SK-N-SH (cell line): ENCODE data around the gene VEGFB. TPM values are rescaled to one million over a fixed set of nuclear protein-coding genes. Genes with fewer than 3 reads are reported as not detected.

Source experiments
- CTCF ChIA-PET: fragments of 300-600, 350-600 bp; formaldehyde crosslinking; extraction: SDS; loops from one replicate; lab custom pipeline; 2021; lab: Yijun Ruan, JAX
- POLR2A ChIA-PET: fragments of 350-600 bp; sonication (Branson Sonifier 250); formaldehyde crosslinking; extraction: SDS; loops from one replicate; lab custom pipeline; 2020; ENCODE audit warnings: antibody characterized with exemption, inconsistent platforms; lab: Yijun Ruan, JAX
- DNase-seq: peaks from one replicate; pipeline ENCODE4 v3.0.0; 2012
- H2AFZ ChIP-seq: fragments of 200-600 bp; sonication (generic); 2 replicates; pipeline ENCODE4 v1.8.1; 2016; ENCODE audit warnings: antibody characterized with exemption, mild to moderate bottlenecking, low read depth
- H3F3A ChIP-seq: fragments of 200-600 bp; sonication (generic); replicated peaks from 2 replicates; pipeline ENCODE3; 2016; ENCODE audit warnings: antibody characterized with exemption, mild to moderate bottlenecking; ENCODE audit not compliant: insufficient read depth
- H3K27ac ChIP-seq, 2 experiments: fragments of 200-500 bp in 1 of 2; fragments of 200-600 bp in 1 of 2; sonication (Bioruptor generic) in 1 of 2; sonication (generic), shearing (Covaris generic) in 1 of 2; 2 replicates each; pipeline versions ENCODE4 v1.5.1 to v1.6.1; 2014 to 2016; ENCODE audit warnings: low read depth in 2 of 2, inconsistent platforms in 1 of 2, low read length in 1 of 2, mild to moderate bottlenecking in 1 of 2, mixed read lengths in 1 of 2
- H3K27me3 ChIP-seq: fragments of 200-600 bp; sonication (generic), shearing (Covaris generic); 2 replicates; pipeline ENCODE4 v1.6.1; 2016; ENCODE audit warnings: mixed run types; ENCODE audit not compliant: insufficient read depth
- H3K36me3 ChIP-seq, 2 experiments: fragments of 200-500 bp in 1 of 2; fragments of 200-600 bp in 1 of 2; sonication (Bioruptor generic) in 1 of 2; sonication (generic) in 1 of 2; replicated peaks in 1 of 2; 2 replicates each; pipeline versions ENCODE3 to v1.5.1; 2014 to 2016; ENCODE audit warnings: low read length in 1 of 2, mild to moderate bottlenecking in 1 of 2; ENCODE audit not compliant: insufficient read depth in 2 of 2, control insufficient read depth in 1 of 2
- H3K4me1 ChIP-seq, 2 experiments: fragments of 200-500 bp in 1 of 2; fragments of 200-600 bp in 1 of 2; sonication (Bioruptor generic) in 1 of 2; sonication (generic), shearing (Covaris generic) in 1 of 2; 2 replicates each; pipeline versions ENCODE4 v1.5.1 to v1.6.1; 2014 to 2016; ENCODE audit warnings: low read depth in 1 of 2, low read length in 1 of 2, mixed run types in 1 of 2; ENCODE audit not compliant: insufficient read depth in 2 of 2, control insufficient read depth in 1 of 2
- H3K4me2 ChIP-seq: fragments of 200-600 bp; sonication (generic), shearing (Covaris generic); 2 replicates; pipeline ENCODE4 v1.6.1; 2017; ENCODE audit warnings: mixed run types
- H3K4me3 ChIP-seq, 2 experiments: fragments of 200-500 bp in 1 of 2; fragments of 200-600 bp in 1 of 2; sonication (Bioruptor generic) in 1 of 2; sonication (generic), shearing (Covaris generic) in 1 of 2; 2 replicates each; pipeline versions ENCODE4 v1.5.1 to v1.8.1; 2014 to 2016; ENCODE audit warnings: low read depth in 2 of 2, inconsistent platforms in 1 of 2, low read length in 1 of 2, mild to moderate bottlenecking in 1 of 2, mixed read lengths in 1 of 2, moderate library complexity in 1 of 2
- H3K79me2 ChIP-seq: fragments of 200-600 bp; sonication (generic); 2 replicates; pipeline ENCODE4 v1.8.1; 2017; ENCODE audit warnings: mild to moderate bottlenecking; ENCODE audit not compliant: insufficient read depth
- H3K9ac ChIP-seq: fragments of 200-600 bp; sonication (generic); 2 replicates; pipeline ENCODE4 v1.6.1; 2017; ENCODE audit warnings: mixed run types
- H3K9me2 ChIP-seq: fragments of 200-600 bp; sonication (generic); 2 replicates; pipeline ENCODE4 v1.6.1; 2017; ENCODE audit warnings: mixed run types
- H3K9me3 ChIP-seq: fragments of 200-600 bp; sonication (generic); 2 replicates; pipeline ENCODE4 v1.6.1; 2017; ENCODE audit warnings: mixed run types, mild to moderate bottlenecking, moderate library complexity
- H4K20me1 ChIP-seq: fragments of 200-600 bp; sonication (generic); 2 replicates; pipeline ENCODE4 v1.6.1; 2017; ENCODE audit warnings: mild to moderate bottlenecking, mixed run types; ENCODE audit not compliant: insufficient read depth
- CHD2 ChIP-seq: fragments of 150-350 bp; IDR thresholded peaks from 2 replicates; pipeline ENCODE4 v1.6.1; 2018; ENCODE audit warnings: low read length; ENCODE audit not compliant: partially characterized antibody
- ELF1 ChIP-seq: IDR thresholded peaks from 2 replicates; pipeline ENCODE4 v1.4.0; 2012
- EZH2phosphoT487 ChIP-seq: fragments of 200-600 bp; sonication (generic); IDR thresholded peaks from 2 replicates; pipeline ENCODE4 v1.6.1; 2017; ENCODE audit warnings: low read depth, mixed run types, mild to moderate bottlenecking, antibody characterized with exemption, moderate library complexity, borderline replicate concordance
- FOSL2 ChIP-seq: IDR thresholded peaks from 2 replicates; pipeline ENCODE4 v1.4.0; 2012; ENCODE audit warnings: low read depth, mild to moderate bottlenecking, moderate library complexity, borderline replicate concordance
- FOXJ3 ChIP-seq: sonication (generic); formaldehyde crosslinking; IDR thresholded peaks from 2 replicates; pipeline ENCODE4 v1.5.1; 2020; ENCODE audit warnings: mild to moderate bottlenecking, missing genetic modification reagents
- GABPA ChIP-seq: IDR thresholded peaks from 2 replicates; pipeline ENCODE4 v1.4.0; 2012; ENCODE audit warnings: low read depth, mild to moderate bottlenecking
- GATA2 ChIP-seq: sonication (generic); formaldehyde crosslinking; IDR thresholded peaks from 2 replicates; pipeline ENCODE4 v1.5.0; 2020; ENCODE audit warnings: mild to moderate bottlenecking, missing genetic modification reagents
- JUND ChIP-seq: IDR thresholded peaks from 2 replicates; pipeline ENCODE4 v1.4.0; 2012
- MEF2A ChIP-seq: IDR thresholded peaks from 2 replicates; pipeline ENCODE4 v1.4.0; 2012; ENCODE audit warnings: low read depth, borderline replicate concordance
- NRF1 ChIP-seq: IDR thresholded peaks from 2 replicates; pipeline ENCODE4 v1.6.1; 2012; ENCODE audit warnings: low read depth, mild to moderate bottlenecking, low read length
- RAD21 ChIP-seq: IDR thresholded peaks from 2 replicates; pipeline ENCODE4 v1.6.1; 2012; ENCODE audit warnings: mild to moderate bottlenecking, low read length
- RCOR1 ChIP-seq: fragments of 150-350 bp; IDR thresholded peaks from 2 replicates; pipeline ENCODE4 v1.6.1; 2017; ENCODE audit warnings: antibody characterized with exemption, low read length
- SIN3A ChIP-seq: IDR thresholded peaks from 2 replicates; pipeline ENCODE4 v1.6.1; 2012; ENCODE audit warnings: low read depth, mild to moderate bottlenecking, low read length, moderate library complexity, borderline replicate concordance
- TAF1 ChIP-seq: IDR thresholded peaks from 2 replicates; pipeline ENCODE4 v1.6.1; 2012; ENCODE audit warnings: low read depth, mild to moderate bottlenecking, low read length, moderate library complexity, borderline replicate concordance
- TCF12 ChIP-seq: IDR thresholded peaks from 2 replicates; pipeline ENCODE4 v1.4.0; 2012
- YY1 ChIP-seq: IDR thresholded peaks from 2 replicates; pipeline ENCODE4 v1.4.0; 2012; ENCODE audit warnings: low read depth, mild to moderate bottlenecking
- WGBS: methylation state at CpG from one replicate; pipeline ENCODE4 v1.1.6; 2017; ENCODE audit warnings: low lambda C conversion rate; 5-methylcytosine and 5-hydroxymethylcytosine counted together
- polyA plus RNA-seq, 3 experiments: library from polyadenylated mRNA; depleted of rRNA; stranded (reverse); fragments of >200 nt; gene quantifications; 2 replicates each; pipeline ENCODE4 v1.2.3, GENCODE V29; 2012
- TF ChIP-seq, protein P1 (sequence below): IDR thresholded peaks from 2 replicates; pipeline ENCODE4 v1.6.1; 2012; ENCODE audit warnings: mild to moderate bottlenecking, low read depth, low read length, moderate library complexity
- TF ChIP-seq, protein P2 (sequence below): fragments of 150-350 bp; IDR thresholded peaks from 2 replicates; pipeline ENCODE4 v1.6.1; 2017; ENCODE audit warnings: antibody characterized with exemption, low read length, low read depth, borderline replicate concordance
- TF ChIP-seq, protein P3 (sequence below): IDR thresholded peaks from 2 replicates; pipeline ENCODE4; 2012
- TF ChIP-seq, protein P4 (sequence below): IDR thresholded peaks from 2 replicates; pipeline ENCODE4 v1.4.0; 2012; ENCODE audit warnings: low read depth
- TF ChIP-seq, protein P5 (sequence below): IDR thresholded peaks from 2 replicates; pipeline ENCODE4 v1.4.0; 2012; ENCODE audit warnings: low read depth, borderline replicate concordance

The VEGFB gene
- polyA plus RNA-seq, 1 of the 3 experiments (the other 2 are of a cell fraction), result 29.9 TPM

DNA sequence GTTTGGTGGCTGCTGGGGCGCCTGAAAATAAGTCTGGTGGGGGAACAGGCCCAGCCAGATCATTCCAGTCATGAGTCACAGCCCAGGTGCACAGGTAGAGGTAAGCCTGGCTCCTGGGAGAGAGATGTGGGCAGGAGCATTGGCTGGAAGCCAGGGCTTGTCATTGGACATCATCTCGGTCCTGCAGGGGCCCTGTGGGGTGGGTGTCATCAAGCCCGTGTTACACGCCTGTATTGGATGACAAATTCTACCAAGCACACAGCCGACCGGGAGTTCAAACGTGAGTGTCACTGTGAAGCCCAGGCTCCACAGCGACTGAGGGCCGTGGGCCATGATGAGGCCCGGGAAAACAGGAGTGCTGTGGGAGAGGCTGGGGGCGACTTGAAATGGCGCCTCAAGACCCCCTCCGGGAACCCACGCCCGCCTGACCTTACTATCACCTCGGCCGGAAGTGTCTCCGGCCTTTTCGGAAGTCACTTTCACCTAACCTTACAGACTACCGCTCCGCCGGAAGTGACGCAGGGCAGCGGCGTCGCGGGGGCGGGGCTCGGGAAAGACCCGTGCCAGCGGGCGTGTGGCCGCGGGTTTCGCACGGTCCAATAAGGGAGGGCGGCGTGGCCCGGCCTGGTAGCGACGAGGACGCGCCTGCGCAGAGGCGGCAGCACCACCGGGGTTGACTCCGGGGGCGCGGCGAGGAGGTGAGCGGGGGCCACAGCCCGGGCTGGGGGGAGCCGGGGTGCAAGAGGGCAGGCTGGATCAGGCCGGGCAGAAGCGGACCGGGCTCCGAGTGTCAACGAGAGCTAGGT is 6.3 kb downstream of the VEGFB start, which contains the start of gene FKBP2 (continued):
- TF ChIP-seq ELF1 (peak; percentile 74), CHD2 (peak; percentile 21), NRF1 (peak; percentile 83), EZH2phosphoT487 (no peak), FOXJ3 (no peak), SIN3A (peak; percentile 68; the same call in 1 of the 2 replicates), TAF1 (peak; percentile 91; the same call in 1 of the 2 replicates)

DNA sequence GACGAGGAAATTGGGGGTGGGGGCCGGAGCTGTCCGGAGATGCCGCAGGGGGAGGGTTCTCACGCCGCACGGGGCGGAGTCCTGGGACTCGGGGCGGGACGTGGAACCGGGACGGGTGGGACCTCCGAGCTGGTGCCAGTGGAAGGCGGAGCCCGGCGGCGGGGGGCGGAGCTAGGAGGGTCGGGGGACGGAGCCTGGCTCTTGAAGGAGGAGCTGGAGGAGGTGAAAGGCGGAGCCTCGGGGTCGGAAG is 6.8 kb downstream of the VEGFB start:
- peak overlapping the region; percentile 93 for H3K4me2 ChIP-seq
- POLR2A ChIA-PET, result interaction anchor here (0.6 to 12.4 kb wide), 11 partner anchors 8 to 152 kb away, joined by 3 to 112 read pairs (median 4); partner anchors contain the start of genes BAD, DNAJC4, ESRRA and GPR137
- no peak for DNase-seq

More for the DNA sequence above, 6.8 kb downstream of the VEGFB start:
- CTCF ChIA-PET, result interaction anchor here (0.6 to 3.3 kb wide), 2 partner anchors 10 to 89 kb away, joined by 3 to 17 read pairs; partner anchors contain the start of gene PLCB3
- H3F3A ChIP-seq, result peaks cover 28% of the 10 kb centered on the region
- no peaks in the 10 kb centered on the region for H4K20me1 ChIP-seq
- peak overlapping the region; percentile 64 to 92 for H3K4me3 ChIP-seq
- H3K79me2 ChIP-seq, result peaks cover 46% of the 10 kb centered on the region
- no peaks in the 10 kb centered on the region for H3K27me3 ChIP-seq
- H3K9me3 ChIP-seq, result no peaks in the 10 kb centered on the region
- peak overlapping the region; percentile 94 to 98 for H3K27ac ChIP-seq
- no peaks in the 10 kb centered on the region for H3K9me2 ChIP-seq
- peaks cover 10 to 32% of the 10 kb centered on the region in 2 experiments for H3K36me3 ChIP-seq
- peak overlapping the region; percentile 63; the same call in 1 of the 2 replicates for H2AFZ ChIP-seq
- H3K4me1 ChIP-seq, result peaks cover 15 to 38% of the 10 kb centered on the region in 2 experiments; a peak in 2 of 4 replicates
- H3K9ac ChIP-seq, result peak overlapping the region; percentile 83
- TF ChIP-seq, protein P1, sequence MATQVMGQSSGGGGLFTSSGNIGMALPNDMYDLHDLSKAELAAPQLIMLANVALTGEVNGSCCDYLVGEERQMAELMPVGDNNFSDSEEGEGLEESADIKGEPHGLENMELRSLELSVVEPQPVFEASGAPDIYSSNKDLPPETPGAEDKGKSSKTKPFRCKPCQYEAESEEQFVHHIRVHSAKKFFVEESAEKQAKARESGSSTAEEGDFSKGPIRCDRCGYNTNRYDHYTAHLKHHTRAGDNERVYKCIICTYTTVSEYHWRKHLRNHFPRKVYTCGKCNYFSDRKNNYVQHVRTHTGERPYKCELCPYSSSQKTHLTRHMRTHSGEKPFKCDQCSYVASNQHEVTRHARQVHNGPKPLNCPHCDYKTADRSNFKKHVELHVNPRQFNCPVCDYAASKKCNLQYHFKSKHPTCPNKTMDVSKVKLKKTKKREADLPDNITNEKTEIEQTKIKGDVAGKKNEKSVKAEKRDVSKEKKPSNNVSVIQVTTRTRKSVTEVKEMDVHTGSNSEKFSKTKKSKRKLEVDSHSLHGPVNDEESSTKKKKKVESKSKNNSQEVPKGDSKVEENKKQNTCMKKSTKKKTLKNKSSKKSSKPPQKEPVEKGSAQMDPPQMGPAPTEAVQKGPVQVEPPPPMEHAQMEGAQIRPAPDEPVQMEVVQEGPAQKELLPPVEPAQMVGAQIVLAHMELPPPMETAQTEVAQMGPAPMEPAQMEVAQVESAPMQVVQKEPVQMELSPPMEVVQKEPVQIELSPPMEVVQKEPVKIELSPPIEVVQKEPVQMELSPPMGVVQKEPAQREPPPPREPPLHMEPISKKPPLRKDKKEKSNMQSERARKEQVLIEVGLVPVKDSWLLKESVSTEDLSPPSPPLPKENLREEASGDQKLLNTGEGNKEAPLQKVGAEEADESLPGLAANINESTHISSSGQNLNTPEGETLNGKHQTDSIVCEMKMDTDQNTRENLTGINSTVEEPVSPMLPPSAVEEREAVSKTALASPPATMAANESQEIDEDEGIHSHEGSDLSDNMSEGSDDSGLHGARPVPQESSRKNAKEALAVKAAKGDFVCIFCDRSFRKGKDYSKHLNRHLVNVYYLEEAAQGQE, result no peak
- TF ChIP-seq RAD21 (no peak), MEF2A (no peak), TCF12 (no peak), RCOR1 (no peak), GATA2 (no peak), FOSL2 (no peak), JUND (no peak), TAF1 (no peak), YY1 (no peak), GABPA (no peak), NRF1 (no peak), FOXJ3 (no peak)
- TF ChIP-seq, protein P2, sequence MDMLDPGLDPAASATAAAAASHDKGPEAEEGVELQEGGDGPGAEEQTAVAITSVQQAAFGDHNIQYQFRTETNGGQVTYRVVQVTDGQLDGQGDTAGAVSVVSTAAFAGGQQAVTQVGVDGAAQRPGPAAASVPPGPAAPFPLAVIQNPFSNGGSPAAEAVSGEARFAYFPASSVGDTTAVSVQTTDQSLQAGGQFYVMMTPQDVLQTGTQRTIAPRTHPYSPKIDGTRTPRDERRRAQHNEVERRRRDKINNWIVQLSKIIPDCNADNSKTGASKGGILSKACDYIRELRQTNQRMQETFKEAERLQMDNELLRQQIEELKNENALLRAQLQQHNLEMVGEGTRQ, result no peak
- TF ChIP-seq, protein P3, sequence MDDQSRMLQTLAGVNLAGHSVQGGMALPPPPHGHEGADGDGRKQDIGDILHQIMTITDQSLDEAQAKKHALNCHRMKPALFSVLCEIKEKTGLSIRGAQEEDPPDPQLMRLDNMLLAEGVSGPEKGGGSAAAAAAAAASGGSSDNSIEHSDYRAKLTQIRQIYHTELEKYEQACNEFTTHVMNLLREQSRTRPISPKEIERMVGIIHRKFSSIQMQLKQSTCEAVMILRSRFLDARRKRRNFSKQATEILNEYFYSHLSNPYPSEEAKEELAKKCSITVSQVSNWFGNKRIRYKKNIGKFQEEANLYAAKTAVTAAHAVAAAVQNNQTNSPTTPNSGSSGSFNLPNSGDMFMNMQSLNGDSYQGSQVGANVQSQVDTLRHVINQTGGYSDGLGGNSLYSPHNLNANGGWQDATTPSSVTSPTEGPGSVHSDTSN, result no peak
- TF ChIP-seq, protein P4, sequence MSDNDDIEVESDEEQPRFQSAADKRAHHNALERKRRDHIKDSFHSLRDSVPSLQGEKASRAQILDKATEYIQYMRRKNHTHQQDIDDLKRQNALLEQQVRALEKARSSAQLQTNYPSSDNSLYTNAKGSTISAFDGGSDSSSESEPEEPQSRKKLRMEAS, result no peak
- TF ChIP-seq, protein P5, sequence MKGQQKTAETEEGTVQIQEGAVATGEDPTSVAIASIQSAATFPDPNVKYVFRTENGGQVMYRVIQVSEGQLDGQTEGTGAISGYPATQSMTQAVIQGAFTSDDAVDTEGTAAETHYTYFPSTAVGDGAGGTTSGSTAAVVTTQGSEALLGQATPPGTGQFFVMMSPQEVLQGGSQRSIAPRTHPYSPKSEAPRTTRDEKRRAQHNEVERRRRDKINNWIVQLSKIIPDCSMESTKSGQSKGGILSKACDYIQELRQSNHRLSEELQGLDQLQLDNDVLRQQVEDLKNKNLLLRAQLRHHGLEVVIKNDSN, result no peak
- WGBS, result 4% methylated on average over 15 of the region's 24 CpGs
